Osteoblast (primary cell): ENCODE measurements around the gene EMSY. TPM values are rescaled to one million over a fixed set of nuclear protein-coding genes. Genes with fewer than 3 reads are reported as not detected.

Experiments
- DNase-seq: peaks from one replicate; pipeline ENCODE4 v3.0.0; 2011; ENCODE audit warnings: low spot score, mixed read lengths; ENCODE audit not compliant: insufficient read length; ENCODE audit errors: missing footprints
- H2AFZ ChIP-seq: 2 replicates; pipeline ENCODE4 v1.6.0; 2011; ENCODE audit warnings: mild to moderate bottlenecking, low read length
- H3K27ac ChIP-seq: 2 replicates; pipeline ENCODE4 v1.5.1; 2011; ENCODE audit warnings: mild to moderate bottlenecking, low read depth, low read length, moderate library complexity
- H3K27me3 ChIP-seq: 2 replicates; pipeline ENCODE4 v1.6.0; 2012; ENCODE audit warnings: mild to moderate bottlenecking, control low read depth, inconsistent platforms, low read length, moderate library complexity; ENCODE audit not compliant: insufficient read depth
- H3K36me3 ChIP-seq: 2 replicates; pipeline ENCODE4 v1.5.1; 2011; ENCODE audit warnings: mild to moderate bottlenecking, low read length, control low read depth, moderate library complexity; ENCODE audit not compliant: insufficient read depth
- H3K4me1 ChIP-seq: 2 replicates; pipeline ENCODE4 v1.5.1; 2011; ENCODE audit warnings: mild to moderate bottlenecking, low read length, control low read depth, moderate library complexity; ENCODE audit not compliant: insufficient read depth
- H3K4me2 ChIP-seq: 2 replicates; pipeline ENCODE4 v1.6.0; 2011; ENCODE audit warnings: mild to moderate bottlenecking, low read length; ENCODE audit not compliant: insufficient read depth
- H3K4me3 ChIP-seq: fragments of 200-600 bp; sonication (generic); 3 replicates; pipeline ENCODE4 v1.5.1; 2012; ENCODE audit warnings: mild to moderate bottlenecking, low read length, inconsistent platforms; ENCODE audit not compliant: insufficient read depth
- H3K79me2 ChIP-seq: 2 replicates; pipeline ENCODE4 v1.6.0; 2012; ENCODE audit warnings: mild to moderate bottlenecking, low read length, control low read depth, inconsistent platforms; ENCODE audit not compliant: insufficient read depth
- H3K9me3 ChIP-seq: 2 replicates; pipeline ENCODE4 v1.5.1; 2011; ENCODE audit warnings: low read depth, low read length, control low read depth
- H4K20me1 ChIP-seq: 2 replicates; pipeline ENCODE4 v1.6.0; 2012; ENCODE audit warnings: mild to moderate bottlenecking, low read length, control low read depth; ENCODE audit not compliant: insufficient read depth
- small RNA-seq: library from RNA; depleted of rRNA; stranded (forward); fragments of <200 nt; gene quantifications from one replicate; pipeline ENCODE3, GENCODE V24; 2012
- total RNA-seq: library from RNA; depleted of rRNA; stranded (reverse); fragments of >200 nt; gene quantifications from 2 replicates; pipeline ENCODE4 v1.2.3, GENCODE V29; 2012
- TF ChIP-seq, protein P1 (sequence below): IDR thresholded peaks from 2 replicates; pipeline ENCODE4 v1.5.1; 2011; ENCODE audit warnings: mild to moderate bottlenecking, low read depth, low read length, moderate library complexity; ENCODE audit errors: extremely low read depth

EMSY gene
- total RNA-seq, 1 donor, result 17.4 TPM

DNA sequence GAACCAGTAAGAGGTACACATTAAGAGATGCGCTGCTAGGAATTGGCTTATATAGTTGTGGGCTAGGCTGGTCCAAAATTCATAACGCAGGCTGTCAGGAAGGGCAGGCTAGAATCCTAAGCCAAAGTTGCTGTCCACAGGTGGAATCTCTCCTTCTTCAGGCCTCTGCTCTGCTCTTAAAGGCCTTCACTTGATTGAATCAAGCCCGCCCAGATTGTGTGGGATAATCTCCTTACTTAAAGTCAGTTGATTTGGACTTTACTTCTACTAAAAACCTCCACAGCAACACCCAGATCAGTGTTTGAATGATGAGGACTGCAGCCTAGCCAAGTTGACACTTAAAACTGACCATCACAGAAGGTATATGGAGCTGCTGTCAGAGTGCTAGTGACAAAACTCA is 156.9 kb downstream of the EMSY start:
- no peak overlapping the region for H3K27ac ChIP-seq

GRCh38 chr11:76602431-76602861 is 157.6 kb downstream of the EMSY start:
- Histone ChIP-seq H3K79me2 (no peaks in the 10 kb centered on the region), H3K36me3 (no peaks in the 10 kb centered on the region), H3K9me3 (no peaks in the 10 kb centered on the region), H4K20me1 (no peaks in the 10 kb centered on the region), H3K4me2 (no peak overlapping the region), H2AFZ (no peak overlapping the region), H3K27me3 (no peaks in the 10 kb centered on the region), H3K4me1 (peaks cover 30% of the 10 kb centered on the region), H3K4me3 (no peak overlapping the region), H3K27ac (no peak overlapping the region)
- DNase-seq, result peak; percentile 85
- TF ChIP-seq, protein P1, sequence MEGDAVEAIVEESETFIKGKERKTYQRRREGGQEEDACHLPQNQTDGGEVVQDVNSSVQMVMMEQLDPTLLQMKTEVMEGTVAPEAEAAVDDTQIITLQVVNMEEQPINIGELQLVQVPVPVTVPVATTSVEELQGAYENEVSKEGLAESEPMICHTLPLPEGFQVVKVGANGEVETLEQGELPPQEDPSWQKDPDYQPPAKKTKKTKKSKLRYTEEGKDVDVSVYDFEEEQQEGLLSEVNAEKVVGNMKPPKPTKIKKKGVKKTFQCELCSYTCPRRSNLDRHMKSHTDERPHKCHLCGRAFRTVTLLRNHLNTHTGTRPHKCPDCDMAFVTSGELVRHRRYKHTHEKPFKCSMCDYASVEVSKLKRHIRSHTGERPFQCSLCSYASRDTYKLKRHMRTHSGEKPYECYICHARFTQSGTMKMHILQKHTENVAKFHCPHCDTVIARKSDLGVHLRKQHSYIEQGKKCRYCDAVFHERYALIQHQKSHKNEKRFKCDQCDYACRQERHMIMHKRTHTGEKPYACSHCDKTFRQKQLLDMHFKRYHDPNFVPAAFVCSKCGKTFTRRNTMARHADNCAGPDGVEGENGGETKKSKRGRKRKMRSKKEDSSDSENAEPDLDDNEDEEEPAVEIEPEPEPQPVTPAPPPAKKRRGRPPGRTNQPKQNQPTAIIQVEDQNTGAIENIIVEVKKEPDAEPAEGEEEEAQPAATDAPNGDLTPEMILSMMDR, result no peak

More for the DNA sequence above, 156.9 kb downstream of the EMSY start:
- Histone ChIP-seq H3K4me2 (no peak overlapping the region), H3K27me3 (no peaks in the 10 kb centered on the region), H3K9me3 (no peaks in the 10 kb centered on the region), H3K4me3 (no peak overlapping the region), H2AFZ (no peak overlapping the region), H3K36me3 (no peaks in the 10 kb centered on the region), H3K4me1 (peaks cover 30% of the 10 kb centered on the region), H4K20me1 (no peaks in the 10 kb centered on the region), H3K79me2 (no peaks in the 10 kb centered on the region)
- TF ChIP-seq, protein P1, result no peak
- DNase-seq, result no peak

Small RNAs within 50 kb of the gene (small RNA-seq; reads per million reads assigned to genes)
- not detected for gene AP001189.2
- gene RF00019, result not detected

Other genes with a start within 250 kb of the EMSY start
- under 0.01 and 0.36 TPM in 2 replicates for gene WNT11, start 238.5 kb upstream of the EMSY start, total RNA-seq
- 44.5 and 47.7 TPM in 2 replicates for gene THAP12, start 63.9 kb upstream of the EMSY start, total RNA-seq
- 2.9 and 3.2 TPM in 2 replicates for gene GVQW3, start 63.7 kb upstream of the EMSY start, total RNA-seq
- gene LRRC32, start 225.7 kb downstream of the EMSY start, total RNA-seq, result 37.6 and 41.3 TPM in 2 replicates